Amniotic epithelial cell (primary cell): ENCODE measurements around the gene CTTNBP2.

ENCODE experiments used
- DNase-seq: peaks from one replicate; pipeline ENCODE4 v3.0.0-alpha.2; 2010; ENCODE audit warnings: low read depth

The CTTNBP2 gene

GRCh38 chr7:117870448-117871130, 2.7 kb downstream of the CTTNBP2 start:
- DNase-seq = no peak

GRCh38 chr7:117869374-117869773, 3.9 kb downstream of the CTTNBP2 start:
- no peak for DNase-seq

GRCh38 chr7:117863618-117864017, 9.6 kb downstream of the CTTNBP2 start:
- DNase-seq = no peak

GRCh38 chr7:117862378-117862777, 10.9 kb downstream of the CTTNBP2 start:
- DNase-seq = no peak

GRCh38 chr7:117859246-117859812, 13.9 kb downstream of the CTTNBP2 start:
- no peak for DNase-seq

- no peak for DNase-seq
Observed at GRCh38 chr7:117858712-117859111, 14.5 kb downstream of the CTTNBP2 start.

- no peak for DNase-seq
Observed at GRCh38 chr7:117857718-117858117, 15.5 kb downstream of the CTTNBP2 start.

- DNase-seq = no peak
Observed at GRCh38 chr7:117856196-117856595, 17.0 kb downstream of the CTTNBP2 start.

- DNase-seq = no peak
Observed at GRCh38 chr7:117854186-117854585, 19.1 kb downstream of the CTTNBP2 start.

GRCh38 chr7:117848941-117849340, 24.3 kb downstream of the CTTNBP2 start:
- DNase-seq = no peak

GRCh38 chr7:117844678-117845077, 28.6 kb downstream of the CTTNBP2 start:
- DNase-seq = no peak

GRCh38 chr7:117841611-117842010, 31.6 kb downstream of the CTTNBP2 start:
- DNase-seq = no peak

- DNase-seq = no peak
Observed at GRCh38 chr7:117841011-117841410, 32.2 kb downstream of the CTTNBP2 start.

- DNase-seq = no peak
Observed at GRCh38 chr7:117839507-117839906, 33.7 kb downstream of the CTTNBP2 start.

- DNase-seq = no peak
Observed at GRCh38 chr7:117837841-117838240, 35.4 kb downstream of the CTTNBP2 start.

GRCh38 chr7:117835016-117835664, 38.1 kb downstream of the CTTNBP2 start:
- DNase-seq = no peak

- no peak for DNase-seq
Observed at GRCh38 chr7:117830422-117830954, 42.8 kb downstream of the CTTNBP2 start.

- DNase-seq = no peak
Observed at GRCh38 chr7:117829450-117830117, 43.7 kb downstream of the CTTNBP2 start.

- no peak for DNase-seq
Observed at GRCh38 chr7:117828825-117829224, 44.4 kb downstream of the CTTNBP2 start.

GRCh38 chr7:117827862-117828261, 45.4 kb downstream of the CTTNBP2 start:
- peak; percentile 57 for DNase-seq

- peak; percentile 73 for DNase-seq
Observed at GRCh38 chr7:117825132-117825531, 48.1 kb downstream of the CTTNBP2 start.

GRCh38 chr7:117824592-117824991, 48.6 kb downstream of the CTTNBP2 start:
- no peak for DNase-seq

GRCh38 chr7:117819558-117819957, 53.7 kb downstream of the CTTNBP2 start:
- DNase-seq = no peak
